DOHH2 (cell line): ENCODE data around the gene TNFRSF13B.
"Not testable (repeated sequence)": the region's sequence is repeated elsewhere in the genome, so short reads cannot be mapped to it uniquely, and the experiment has no call there.

ENCODE experiments used
- H3F3A ChIP-seq: fragments of 200-600 bp; sonication (generic), shearing (Covaris generic); 2 replicates; pipeline ENCODE4 v1.6.0; 2016; ENCODE audit warnings: antibody characterized with exemption, mild to moderate bottlenecking; ENCODE audit not compliant: control insufficient read depth, insufficient read depth
- H3K27ac ChIP-seq: fragments of 200-600 bp; sonication (generic); 2 replicates; pipeline ENCODE4 v1.5.1; 2014; ENCODE audit warnings: low read depth, mild to moderate bottlenecking, low read length, moderate library complexity
- H3K27me3 ChIP-seq: fragments of 200-600 bp; sonication (generic); 2 replicates; pipeline ENCODE4 v1.6.1; 2014; ENCODE audit warnings: mild to moderate bottlenecking, low read length, mixed read lengths; ENCODE audit not compliant: control insufficient read depth
- H3K36me3 ChIP-seq: fragments of 200-600 bp; sonication (generic); 2 replicates; pipeline ENCODE4 v1.6.1; 2014; ENCODE audit warnings: mild to moderate bottlenecking, low read length, moderate library complexity, mixed read lengths; ENCODE audit not compliant: control insufficient read depth
- H3K4me1 ChIP-seq: fragments of 200-600 bp; sonication (generic); 2 replicates; pipeline ENCODE4 v1.6.1; 2014; ENCODE audit warnings: mild to moderate bottlenecking, low read length, mixed read lengths; ENCODE audit not compliant: control insufficient read depth
- H3K4me2 ChIP-seq: fragments of 200-600 bp; sonication (generic); 2 replicates; pipeline ENCODE4 v1.6.0; 2014; ENCODE audit warnings: mild to moderate bottlenecking, low read length, moderate library complexity
- H3K4me3 ChIP-seq: fragments of 200-600 bp; sonication (generic); 2 replicates; pipeline ENCODE4 v1.5.1; 2014; ENCODE audit warnings: mild to moderate bottlenecking, low read length, mixed read lengths
- H3K79me2 ChIP-seq: fragments of 200-600 bp; sonication (generic); 2 replicates; pipeline ENCODE4 v1.6.1; 2014; ENCODE audit warnings: mild to moderate bottlenecking, low read length, mixed read lengths; ENCODE audit not compliant: control insufficient read depth
- H3K9me2 ChIP-seq: fragments of 200-600 bp; sonication (generic); replicated peaks from 2 replicates; pipeline ENCODE4 v1.6.1; 2014; ENCODE audit warnings: mild to moderate bottlenecking, low read length, mixed read lengths; ENCODE audit not compliant: control insufficient read depth
- H3K9me3 ChIP-seq: fragments of 200-600 bp; sonication (generic); 2 replicates; pipeline ENCODE4 v1.6.1; 2014; ENCODE audit warnings: antibody characterized with exemption, low read length, mixed read lengths; ENCODE audit not compliant: control insufficient read depth, insufficient read depth
- H4K20me1 ChIP-seq: fragments of 200-600 bp; sonication (generic); 2 replicates; pipeline ENCODE4 v1.6.0; 2014; ENCODE audit warnings: low read depth, mild to moderate bottlenecking, antibody characterized with exemption, low read length, moderate library complexity; ENCODE audit not compliant: control insufficient read depth, insufficient read depth
- EZH2phosphoT487 ChIP-seq: fragments of 200-600 bp; sonication (generic); IDR thresholded peaks from 2 replicates; pipeline ENCODE4 v1.6.1; 2017; ENCODE audit warnings: borderline replicate concordance, mild to moderate bottlenecking, antibody characterized with exemption, low read length, moderate library complexity, mixed read lengths
- TF ChIP-seq, protein P1 (sequence below): fragments of 200-600 bp; sonication (generic); IDR thresholded peaks from one replicate; pipeline ENCODE4 v1.5.1; 2014; ENCODE audit warnings: antibody characterized with exemption, mild to moderate bottlenecking, low read depth, low read length; ENCODE audit not compliant: poor library complexity, severe bottlenecking

TNFRSF13B gene

DNA sequence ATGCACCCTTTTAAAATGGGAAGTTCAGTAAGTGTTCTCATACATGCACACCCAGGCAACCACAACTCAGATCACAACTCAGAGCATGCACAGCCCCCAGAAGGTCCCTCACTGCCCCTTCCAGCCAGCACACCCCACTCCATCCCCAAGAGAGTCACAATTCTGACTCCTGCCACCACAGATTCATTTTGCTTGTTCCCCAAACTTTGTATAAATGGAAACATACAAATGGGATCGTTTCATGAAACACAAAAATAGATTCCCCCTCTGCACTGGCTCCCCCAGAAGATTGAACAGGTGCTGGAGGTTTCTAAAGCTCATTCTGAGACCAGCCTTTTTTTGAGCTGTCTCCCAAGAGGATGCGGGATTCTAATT is 3.3 kb upstream of the TNFRSF13B start:
- Histone ChIP-seq H3K36me3 (no peaks in the 10 kb centered on the region), H3K4me3 (peak overlapping the region; percentile 55), H3K9me2 (no peaks in the 10 kb centered on the region), H3K27me3 (peaks cover 11% of the 10 kb centered on the region), H3K9me3 (no peaks in the 10 kb centered on the region), H4K20me1 (no peaks in the 10 kb centered on the region), H3K4me1 (peaks cover 73% of the 10 kb centered on the region), H3K4me2 (peak overlapping the region; percentile 81), H3F3A (peaks cover 20% of the 10 kb centered on the region), H3K27ac (peak overlapping the region; percentile 56), H3K79me2 (no peaks in the 10 kb centered on the region)
- TF ChIP-seq, protein P1, sequence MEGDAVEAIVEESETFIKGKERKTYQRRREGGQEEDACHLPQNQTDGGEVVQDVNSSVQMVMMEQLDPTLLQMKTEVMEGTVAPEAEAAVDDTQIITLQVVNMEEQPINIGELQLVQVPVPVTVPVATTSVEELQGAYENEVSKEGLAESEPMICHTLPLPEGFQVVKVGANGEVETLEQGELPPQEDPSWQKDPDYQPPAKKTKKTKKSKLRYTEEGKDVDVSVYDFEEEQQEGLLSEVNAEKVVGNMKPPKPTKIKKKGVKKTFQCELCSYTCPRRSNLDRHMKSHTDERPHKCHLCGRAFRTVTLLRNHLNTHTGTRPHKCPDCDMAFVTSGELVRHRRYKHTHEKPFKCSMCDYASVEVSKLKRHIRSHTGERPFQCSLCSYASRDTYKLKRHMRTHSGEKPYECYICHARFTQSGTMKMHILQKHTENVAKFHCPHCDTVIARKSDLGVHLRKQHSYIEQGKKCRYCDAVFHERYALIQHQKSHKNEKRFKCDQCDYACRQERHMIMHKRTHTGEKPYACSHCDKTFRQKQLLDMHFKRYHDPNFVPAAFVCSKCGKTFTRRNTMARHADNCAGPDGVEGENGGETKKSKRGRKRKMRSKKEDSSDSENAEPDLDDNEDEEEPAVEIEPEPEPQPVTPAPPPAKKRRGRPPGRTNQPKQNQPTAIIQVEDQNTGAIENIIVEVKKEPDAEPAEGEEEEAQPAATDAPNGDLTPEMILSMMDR: no peak
- no peak for TF ChIP-seq EZH2phosphoT487

DNA sequence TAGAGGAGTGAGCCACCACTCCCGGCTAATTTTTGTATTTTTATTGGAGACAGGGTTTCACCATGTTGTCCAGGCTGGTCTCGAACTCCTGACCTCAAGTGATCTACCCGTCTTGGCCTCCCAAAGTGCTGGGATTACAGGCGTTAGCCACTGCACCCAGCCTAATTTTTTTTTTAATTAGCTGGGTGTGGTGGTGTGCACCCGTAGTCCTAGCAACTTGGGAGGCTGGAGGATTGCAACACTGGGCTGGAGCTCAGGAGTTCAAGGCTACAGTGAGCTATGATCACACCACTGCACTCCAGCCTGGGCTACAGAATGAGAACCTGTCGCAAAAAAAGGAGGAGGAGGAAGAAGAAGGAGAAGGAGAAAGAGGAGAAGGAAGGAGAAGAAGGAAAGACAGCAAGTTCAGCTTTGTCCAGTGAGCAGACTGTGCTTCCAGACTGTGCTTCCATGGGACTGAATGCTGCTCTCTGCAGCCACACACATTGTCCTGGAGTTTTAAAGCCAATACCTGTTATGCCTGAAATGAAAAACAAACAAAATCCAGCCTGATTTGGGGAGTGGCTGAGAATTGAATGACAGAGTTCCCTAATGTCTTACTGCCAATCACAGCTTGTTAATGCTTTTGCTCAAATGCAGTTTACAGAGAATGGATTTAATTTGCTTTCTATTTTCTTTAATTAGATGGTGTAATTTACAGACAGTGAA is 2.8 kb upstream of the TNFRSF13B start:
- Histone ChIP-seq H3K27me3 (peaks cover 16% of the 10 kb centered on the region), H3K9me2 (no peaks in the 10 kb centered on the region), H3K27ac (peak overlapping the region; percentile 56), H3K4me1 (peaks cover 67% of the 10 kb centered on the region), H3F3A (peaks cover 20% of the 10 kb centered on the region), H4K20me1 (no peaks in the 10 kb centered on the region), H3K9me3 (no peaks in the 10 kb centered on the region), H3K4me3 (peak overlapping the region; percentile 55), H3K4me2 (peak overlapping the region; percentile 81), H3K36me3 (no peaks in the 10 kb centered on the region), H3K79me2 (no peaks in the 10 kb centered on the region)
- TF ChIP-seq, protein P1: no peak
- TF ChIP-seq EZH2phosphoT487: no peak

DNA sequence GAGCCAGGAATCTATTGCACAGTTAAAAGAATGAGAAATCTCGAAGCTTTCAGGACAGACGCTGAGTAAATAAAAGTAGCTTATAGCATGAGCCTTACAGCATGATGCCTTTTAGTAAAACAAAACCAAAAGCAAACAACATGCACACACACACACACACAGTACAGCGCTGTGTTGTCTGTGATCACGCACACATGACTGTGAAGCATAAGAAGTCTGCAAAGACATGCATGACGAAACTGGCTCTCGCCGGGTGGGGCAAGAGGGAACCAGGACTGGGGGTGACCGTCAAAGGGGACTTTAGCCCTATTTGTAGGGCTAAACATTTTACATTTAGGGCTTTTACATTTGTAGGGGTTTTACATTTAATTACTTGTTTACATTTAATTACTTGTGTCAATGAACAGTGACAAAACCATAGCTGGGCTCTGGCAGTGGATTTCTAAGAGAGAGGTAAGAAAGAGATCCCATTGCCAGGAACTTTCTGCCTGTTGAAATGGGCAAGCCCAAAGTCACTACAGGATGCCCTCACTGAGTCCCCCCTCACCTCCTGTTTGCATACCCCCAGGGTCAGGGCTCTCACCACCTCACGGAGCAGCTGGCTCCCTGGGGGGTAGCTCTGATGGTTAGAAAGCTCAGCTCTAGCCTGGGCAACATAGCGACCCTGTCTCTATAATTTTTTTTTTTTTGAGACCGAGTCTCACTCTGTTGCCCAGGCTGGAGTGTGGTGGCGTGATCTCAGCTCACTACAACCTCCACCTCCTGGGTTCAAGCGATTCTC is 2.0 kb upstream of the TNFRSF13B start:
- Histone ChIP-seq H3K27me3 (peaks cover 17% of the 10 kb centered on the region), H3K4me1 (peaks cover 60% of the 10 kb centered on the region), H4K20me1 (no peaks in the 10 kb centered on the region), H3K9me2 (no peaks in the 10 kb centered on the region), H3F3A (peaks cover 20% of the 10 kb centered on the region), H3K9me3 (no peaks in the 10 kb centered on the region), H3K79me2 (no peaks in the 10 kb centered on the region), H3K36me3 (no peaks in the 10 kb centered on the region), H3K4me2 (peak overlapping the region; percentile 81), H3K27ac (no peak overlapping the region), H3K4me3 (peak overlapping the region; percentile 9; the same call in 1 of the 2 replicates)
- TF ChIP-seq, protein P1: no peak
- no peak for TF ChIP-seq EZH2phosphoT487

DNA sequence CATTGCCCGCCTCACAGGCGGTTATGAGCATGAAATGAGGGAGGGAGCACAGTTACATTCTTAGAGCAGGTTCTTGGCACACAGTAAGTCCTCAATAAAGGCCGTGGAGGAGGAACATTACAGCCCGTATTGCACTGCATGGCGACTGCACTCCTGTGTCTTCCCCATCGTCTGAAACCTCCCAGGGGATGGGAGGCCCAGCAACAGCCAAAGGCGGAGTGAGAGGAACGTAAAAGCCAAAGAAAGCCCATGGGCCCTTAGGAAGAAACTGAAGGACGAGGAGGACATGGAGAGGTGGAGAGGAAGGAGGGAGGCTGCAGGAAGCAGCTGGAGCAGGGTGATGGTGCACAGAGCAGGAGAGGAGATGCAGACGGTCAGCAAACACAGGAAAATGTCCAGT is 1.1 kb upstream of the TNFRSF13B start:
- Histone ChIP-seq H3F3A (peaks cover 18% of the 10 kb centered on the region), H3K4me1 (peaks cover 51% of the 10 kb centered on the region), H3K27me3 (peaks cover 25% of the 10 kb centered on the region)
- H3K4me2 ChIP-seq, H3K79me2 ChIP-seq, H4K20me1 ChIP-seq, H3K9me3 ChIP-seq, H3K36me3 ChIP-seq, H3K9me2 ChIP-seq, H3K4me3 ChIP-seq, H3K27ac ChIP-seq: not testable (repeated sequence)
